Left lung (tissue), 10 donors: ENCODE measurements around the gene ECSIT. TPM values are rescaled to one million over a fixed set of nuclear protein-coding genes. Genes with fewer than 3 reads are reported as not detected.

ENCODE experiments used
- ATAC-seq: fragments of 200-7000 bp; cut with Tn5 transposase; one replicate; pipeline ENCODE4 v1.9.1; 2020; ENCODE audit warnings: moderate library complexity
- DNase-seq, 4 donors: peaks; one replicate each; pipeline ENCODE4 v3.0.0-alpha.2; 2013 to 2020
- H3K27ac ChIP-seq, 2 donors: fragments of 200-600 bp; sonication (generic) in 1 of 2; one replicate each; pipeline versions ENCODE4 v1.5.0 to v1.8.0; 2020 to 2021
- H3K27me3 ChIP-seq, 2 donors: fragments of 200-600 bp; sonication (generic) in 1 of 2; one replicate each; pipeline versions ENCODE4 v1.5.0 to v1.8.0; 2020 to 2021
- H3K36me3 ChIP-seq, 2 donors: fragments of 200-600 bp; sonication (generic) in 1 of 2; one replicate each; pipeline versions ENCODE4 v1.5.0 to v1.8.0; 2020 to 2021
- H3K4me1 ChIP-seq, 2 donors: fragments of 200-600 bp; one replicate each; pipeline ENCODE4 v1.8.0; 2021
- H3K4me3 ChIP-seq, 2 donors: fragments of 200-600 bp; sonication (generic) in 1 of 2; one replicate each; pipeline versions ENCODE4 v1.5.0 to v1.8.0; 2020 to 2021; ENCODE audit warnings: mild to moderate bottlenecking in 1 of 2
- H3K9me3 ChIP-seq, 2 donors: fragments of 200-600 bp; sonication (generic) in 1 of 2; one replicate each; pipeline versions ENCODE4 v1.5.0 to v1.8.0; 2020 to 2021
- CTCF ChIP-seq, 2 donors: fragments of 200-600 bp; sonication (generic) in 1 of 2; IDR thresholded peaks; one replicate each; pipeline versions ENCODE4 v1.5.0 to v1.8.0; 2021; ENCODE audit warnings: antibody characterized with exemption in 2 of 2
- intact Hi-C, 2 donors: fragments of 100-400 bp; cut with DNase I; formaldehyde crosslinking; loops; one replicate each; pipeline versions ENCODE4 v1.11.2 to v1.14.2; 2022
- polyA plus RNA-seq, 6 donors: library from polyadenylated mRNA; unstranded; fragments of 120-200 nt; gene quantifications; one replicate each; pipeline ENCODE4 v1.2.1, GENCODE V29; 2013; ENCODE audit not compliant: insufficient read length in 6 of 6
- total RNA-seq, 2 donors: library from RNA; stranded (reverse); fragmentation: NEBNext Ultra II Directional; extraction: Animal tissue kit (Norgen Biotek cat#: 25700); gene quantifications; one replicate each; pipeline ENCODE4 v1.2.1, GENCODE V29; 2021
- donor health status: DM: no; HTN: yes; CAD: no.
- donor health status: DM: no; HTN: no; CAD: no.

ECSIT gene
- total and polyA plus RNA-seq, 8 donors = 32.6 to 44.6 (median 36.6) TPM

- intact Hi-C loops = no loop called here
- Histone ChIP-seq H3K4me3 (no peak overlapping the region), H3K9me3 (no peaks in the 10 kb centered on the region), H3K36me3 (peaks cover 0 to 28% of the 10 kb centered on the region in 2 donors), H3K27me3 (no peaks in the 10 kb centered on the region), H3K4me1 (peaks cover 0 to 5% of the 10 kb centered on the region in 2 donors), H3K27ac (no peak overlapping the region)
- TF ChIP-seq CTCF (IDR thresholded peaks at IDR 0.05) = no peak
- no peak for DNase-seq
- no peak for ATAC-seq
These were observed 29.0 kb downstream of the ECSIT start for GRCh38 chr19:11499890-11500420.

GRCh38 chr19:11499220-11499726, 29.7 kb downstream of the ECSIT start:
- no peaks in the 10 kb centered on the region for H3K27me3 ChIP-seq
- no peak for DNase-seq
- intact Hi-C loops = no loop called here
- no peak for TF ChIP-seq CTCF (IDR thresholded peaks at IDR 0.05)
- ATAC-seq = no peak
- no peaks in the 10 kb centered on the region for H3K9me3 ChIP-seq
- H3K27ac ChIP-seq = no peak overlapping the region
- peaks cover 0 to 34% of the 10 kb centered on the region in 2 donors for H3K36me3 ChIP-seq
- H3K4me1 ChIP-seq = no peaks in the 10 kb centered on the region
- H3K4me3 ChIP-seq = no peak overlapping the region

- H3K27ac ChIP-seq = no peak overlapping the region
- no peak overlapping the region for H3K4me3 ChIP-seq
- TF ChIP-seq CTCF (IDR thresholded peaks at IDR 0.05) = peak; percentile 24 to 75
- H3K36me3 ChIP-seq = peaks cover 0 to 58% of the 10 kb centered on the region in 2 donors
- DNase-seq = peak in 3 of 4 donors; percentile 44 to 91 (median 52)
- intact Hi-C loops = no loop called here
- no peaks in the 10 kb centered on the region for H3K9me3 ChIP-seq
- ATAC-seq = peak; percentile 78
- H3K4me1 ChIP-seq = no peaks in the 10 kb centered on the region
- H3K27me3 ChIP-seq = no peaks in the 10 kb centered on the region
These were observed 32.4 kb downstream of the ECSIT start for GRCh38 chr19:11496391-11497163.

- DNase-seq = no peak
- Histone ChIP-seq H3K4me3 (no peak overlapping the region), H3K36me3 (peaks cover 0 to 62% of the 10 kb centered on the region in 2 donors), H3K4me1 (no peaks in the 10 kb centered on the region), H3K9me3 (no peaks in the 10 kb centered on the region), H3K27ac (no peak overlapping the region), H3K27me3 (no peaks in the 10 kb centered on the region)
- ATAC-seq = no peak
- intact Hi-C loops = no loop called here
- no peak for TF ChIP-seq CTCF (IDR thresholded peaks at IDR 0.05)
These were observed 33.0 kb downstream of the ECSIT start for GRCh38 chr19:11495885-11496284.

GRCh38 chr19:11495481-11495880, 33.5 kb downstream of the ECSIT start:
- no peak for ATAC-seq
- no peak for TF ChIP-seq CTCF (IDR thresholded peaks at IDR 0.05)

More at GRCh38 chr19:11495481-11495880, 33.5 kb downstream of the ECSIT start:
- intact Hi-C loops = no loop called here
- no peaks in the 10 kb centered on the region for H3K9me3 ChIP-seq
- no peak for DNase-seq
- peaks cover 0 to 66% of the 10 kb centered on the region in 2 donors for H3K36me3 ChIP-seq
- H3K27ac ChIP-seq = no peak overlapping the region
- no peaks in the 10 kb centered on the region for H3K27me3 ChIP-seq
- H3K4me1 ChIP-seq = no peaks in the 10 kb centered on the region
- no peak overlapping the region for H3K4me3 ChIP-seq
